H1 (cell line): ENCODE results near the gene MEX3D. TPM values are rescaled to one million over a fixed set of nuclear protein-coding genes. Genes with fewer than 3 reads are reported as not detected.
A peak's percentile ranks its signal among the peaks of the same experiment; 100 is the strongest.

ENCODE experiments used
- CTCF ChIA-PET: fragments of 300-600 bp; sonication (Branson Sonifier 250); formaldehyde crosslinking; loops from one replicate; lab custom pipeline; 2021; ENCODE audit not compliant: partially characterized antibody; lab: Charles Lee
- POLR2A ChIA-PET: fragments of 300-600 bp; sonication (Branson Sonifier 250); formaldehyde crosslinking; loops from one replicate; lab custom pipeline; 2021; ENCODE audit warnings: inconsistent platforms; ENCODE audit not compliant: partially characterized antibody; lab: Charles Lee
- DNase-seq, 2 experiments: peaks; one replicate each; pipeline versions ENCODE4 v3.0.0 to v3.0.0-alpha.2; 2010 to 2022; ENCODE audit warnings: low spot score in 2 of 2, low read depth in 1 of 2, mixed read lengths in 1 of 2
- FAIRE-seq: peaks from 2 replicates; lab custom pipeline; 2011; peaks lifted over from hg19 to GRCh38; lab: Jason Lieb, UNC
- H2AFZ ChIP-seq: 2 replicates; pipeline ENCODE4 v1.8.1; 2012; ENCODE audit warnings: low read length, inconsistent platforms
- H2AK5ac ChIP-seq: 2 replicates; pipeline ENCODE4 v1.6.1; 2013; ENCODE audit warnings: low read depth, low read length
- H2BK120ac ChIP-seq: replicated peaks from 2 replicates; pipeline ENCODE3; 2013; ENCODE audit warnings: low read depth, low read length, inconsistent platforms
- H2BK12ac ChIP-seq: 2 replicates; pipeline ENCODE4 v1.6.1; 2013; ENCODE audit warnings: low read depth, low read length
- H2BK15ac ChIP-seq: 2 replicates; pipeline ENCODE4 v1.6.1; 2013; ENCODE audit warnings: low read length
- H2BK20ac ChIP-seq: 2 replicates; pipeline ENCODE4 v1.6.1; 2013; ENCODE audit warnings: low read length
- H2BK5ac ChIP-seq: 2 replicates; pipeline ENCODE4 v1.6.1; 2013; ENCODE audit warnings: low read depth, low read length
- H3K14ac ChIP-seq: 2 replicates; pipeline ENCODE4 v1.6.1; 2013; ENCODE audit warnings: inconsistent platforms; ENCODE audit not compliant: insufficient read length
- H3K18ac ChIP-seq: 2 replicates; pipeline ENCODE4 v1.6.1; 2013; ENCODE audit warnings: low read length; ENCODE audit errors: extremely low read depth
- H3K23ac ChIP-seq: 2 replicates; pipeline ENCODE4 v1.6.1; 2013; ENCODE audit warnings: inconsistent platforms; ENCODE audit not compliant: insufficient read length
- H3K23me2 ChIP-seq: 2 replicates; pipeline ENCODE4 v1.6.1; 2013; ENCODE audit warnings: low read depth, low read length
- H3K27ac ChIP-seq: 2 replicates; pipeline ENCODE4 v1.6.1; 2011; ENCODE audit warnings: low read depth, low read length, inconsistent platforms
- H3K27me3 ChIP-seq, 4 experiments: replicated peaks in 1 of 4; 1 replicate in 1 of 4; 2 replicates in 3 of 4; pipeline versions ENCODE4 v1.6.1 to v1.8.1; 2011 to 2013; ENCODE audit warnings: low read length in 3 of 4, mild to moderate bottlenecking in 3 of 4, inconsistent platforms in 2 of 4, mixed read lengths in 2 of 4, moderate library complexity in 1 of 4; ENCODE audit not compliant: control insufficient read depth in 3 of 4, insufficient read depth in 3 of 4; ENCODE audit errors: extremely low read depth in 1 of 4
- H3K36me3 ChIP-seq, 4 experiments: 2 replicates each; pipeline versions ENCODE4 v1.6.1 to v1.8.1; 2011 to 2013; ENCODE audit warnings: mild to moderate bottlenecking in 4 of 4, low read length in 3 of 4, moderate library complexity in 2 of 4, control low read depth in 1 of 4, inconsistent platforms in 1 of 4; ENCODE audit not compliant: insufficient read depth in 4 of 4, control insufficient read depth in 2 of 4
- H3K4ac ChIP-seq: replicated peaks from 2 replicates; pipeline ENCODE3; 2013; ENCODE audit warnings: low read length, low read depth, mixed read lengths, inconsistent platforms; ENCODE audit not compliant: insufficient read length
- H3K4me1 ChIP-seq, 4 experiments: replicated peaks in 1 of 4; 1 replicate in 1 of 4; 2 replicates in 3 of 4; pipeline versions ENCODE4 v1.6.1 to v1.8.1; 2011 to 2013; ENCODE audit warnings: low read length in 3 of 4, inconsistent platforms in 2 of 4, mixed read lengths in 1 of 4; ENCODE audit not compliant: insufficient read depth in 4 of 4, control insufficient read depth in 3 of 4
- H3K4me2 ChIP-seq, 2 experiments: 2 replicates each; pipeline versions ENCODE4 v1.6.1 to v1.8.1; 2011 to 2013; ENCODE audit warnings: low read depth in 2 of 2, low read length in 2 of 2, control low read depth in 1 of 2, inconsistent platforms in 1 of 2, mild to moderate bottlenecking in 1 of 2; ENCODE audit not compliant: insufficient read depth in 1 of 2
- H3K4me3 ChIP-seq, 4 experiments: fragments of 200-600, 300-600 bp in 1 of 4; sonication (generic), shearing (Covaris generic), sonication (Bioruptor Twin) in 1 of 4; 2 replicates each; pipeline versions ENCODE4 v1.5.1 to v1.8.1; 2011 to 2016; ENCODE audit warnings: low read length in 4 of 4, low read depth in 3 of 4, control low read depth in 2 of 4, inconsistent platforms in 2 of 4, mild to moderate bottlenecking in 2 of 4, mixed read lengths in 1 of 4, moderate library complexity in 1 of 4; ENCODE audit not compliant: insufficient read depth in 2 of 4; ENCODE audit errors: extremely low read depth in 1 of 4
- H3K56ac ChIP-seq: replicated peaks from 2 replicates; pipeline ENCODE3; 2013; ENCODE audit warnings: low read depth, mild to moderate bottlenecking, mixed read lengths, low read length, inconsistent platforms; ENCODE audit not compliant: insufficient read length
- H3K79me1 ChIP-seq: 2 replicates; pipeline ENCODE4 v1.6.1; 2013; ENCODE audit warnings: low read depth, low read length, control low read depth
- H3K79me2 ChIP-seq, 2 experiments: 2 replicates each; pipeline versions ENCODE4 v1.6.1 to v1.8.1; 2012 to 2013; ENCODE audit warnings: low read length in 2 of 2, mild to moderate bottlenecking in 2 of 2, inconsistent platforms in 1 of 2; ENCODE audit not compliant: insufficient read depth in 2 of 2, control insufficient read depth in 1 of 2
- H3K9ac ChIP-seq, 4 experiments: replicated peaks in 1 of 4; 1 replicate in 1 of 4; 2 replicates in 3 of 4; pipeline versions ENCODE4 v1.6.1 to v1.8.1; 2011 to 2013; ENCODE audit warnings: low read depth in 3 of 4, low read length in 3 of 4, control low read depth in 2 of 4, mild to moderate bottlenecking in 2 of 4, moderate library complexity in 2 of 4, inconsistent platforms in 1 of 4; ENCODE audit errors: extremely low read depth in 1 of 4
- H3K9me3 ChIP-seq, 2 experiments: 2 replicates each; pipeline versions ENCODE4 v1.6.1 to v1.8.1; 2012 to 2013; ENCODE audit warnings: mild to moderate bottlenecking in 2 of 2, moderate library complexity in 2 of 2, control low read depth in 1 of 2, inconsistent platforms in 1 of 2, low read depth in 1 of 2, low read length in 1 of 2, mixed read lengths in 1 of 2; ENCODE audit not compliant: insufficient read depth in 2 of 2
- H4K20me1 ChIP-seq, 2 experiments: replicated peaks in 1 of 2; 2 replicates each; pipeline versions ENCODE3 to v1.8.1; 2011 to 2013; ENCODE audit warnings: inconsistent platforms in 2 of 2, low read length in 2 of 2, mild to moderate bottlenecking in 1 of 2; ENCODE audit not compliant: insufficient read depth in 2 of 2, control insufficient read depth in 1 of 2
- H4K5ac ChIP-seq: 2 replicates; pipeline ENCODE4 v1.6.1; 2013; ENCODE audit warnings: low read length, low read depth, mixed read lengths, inconsistent platforms; ENCODE audit not compliant: insufficient read length
- H4K8ac ChIP-seq: 2 replicates; pipeline ENCODE4 v1.8.0; 2013; ENCODE audit warnings: mild to moderate bottlenecking, moderate library complexity, low read length, inconsistent platforms; ENCODE audit not compliant: insufficient read depth; ENCODE audit errors: extremely low read depth
- H4K91ac ChIP-seq: replicated peaks from 2 replicates; pipeline ENCODE3; 2013; ENCODE audit warnings: low read length, mixed read lengths, inconsistent platforms; ENCODE audit not compliant: insufficient read length
- BRCA1 ChIP-seq: IDR thresholded peaks from 2 replicates; pipeline ENCODE4 v1.6.1; 2012; ENCODE audit warnings: low read depth, low read length, improper control_type of control experiment
- NANOG ChIP-seq: IDR thresholded peaks from 2 replicates; pipeline ENCODE4 v1.6.1; 2011; ENCODE audit warnings: low read length, low read depth, mild to moderate bottlenecking, inconsistent platforms; ENCODE audit not compliant: insufficient read depth, poor library complexity, severe bottlenecking
- RAD21 ChIP-seq, 2 experiments: IDR thresholded peaks in 1 of 2; conservative IDR thresholded peaks in 1 of 2; 2 replicates each; pipeline ENCODE4 v1.6.1; 2011; ENCODE audit warnings: low read depth in 2 of 2, low read length in 2 of 2, improper control_type of control experiment in 1 of 2, inconsistent platforms in 1 of 2, mild to moderate bottlenecking in 1 of 2, moderate library complexity in 1 of 2
- SIN3A ChIP-seq, 2 experiments: IDR thresholded peaks in 1 of 2; conservative IDR thresholded peaks in 1 of 2; 2 replicates each; pipeline ENCODE4 v1.6.1; 2011 to 2012; ENCODE audit warnings: low read length in 2 of 2, improper control_type of control experiment in 1 of 2, low read depth in 1 of 2, mild to moderate bottlenecking in 1 of 2
- WGBS, 2 experiments: shearing (Covaris generic) in 1 of 2; methylation state at CpG; one replicate each; pipeline versions ENCODE4 v1.1.6 to v1.1.7; 2013 to 2015; ENCODE audit warnings: low lambda C conversion rate in 2 of 2, mixed read lengths in 2 of 2, inconsistent platforms in 1 of 2, low coverage in 1 of 2, missing lambda C conversion rate in 1 of 2; ENCODE audit not compliant: insufficient replicate concordance in 2 of 2, insufficient coverage in 1 of 2, insufficient read length in 1 of 2; ENCODE audit errors: extremely low coverage in 1 of 2, missing lambda C conversion rate in 1 of 2; 5-methylcytosine and 5-hydroxymethylcytosine counted together
- polyA plus RNA-seq, 7 experiments: library from polyadenylated mRNA; depleted of rRNA in 3 of 7; stranded (reverse) in 5 of 7; unstranded in 2 of 7; fragments of >200 nt in 5 of 7; fragments of 200-250 nt in 2 of 7; gene quantifications; 1 replicate in 5 of 7; 2 replicates in 1 of 7; 4 replicates in 1 of 7; pipeline versions ENCODE4 v1.2.1 to v1.2.3, GENCODE V29; 2011 to 2013; ENCODE audit warnings: missing spikeins in 2 of 7, mixed read lengths in 2 of 7
- total RNA-seq: library from RNA; stranded (reverse); fragmentation: NEBNext Ultra II Directional; extraction: Animal tissue kit (Norgen Biotek cat#: 25700); gene quantifications from 2 replicates; pipeline ENCODE4 v1.2.1, GENCODE V29; 2021
- TF ChIP-seq, protein P1 (sequence below): IDR thresholded peaks from 2 replicates; pipeline ENCODE4 v1.6.1; 2011; ENCODE audit warnings: low read length, improper control_type of control experiment
- TF ChIP-seq, protein P2 (sequence below), 3 experiments: IDR thresholded peaks; 1 replicate in 2 of 3; 2 replicates in 1 of 3; pipeline versions ENCODE4 v1.5.1 to v1.6.1; 2011; ENCODE audit warnings: low read length in 3 of 3, mild to moderate bottlenecking in 3 of 3, inconsistent platforms in 2 of 3, low read depth in 1 of 3, moderate library complexity in 1 of 3; ENCODE audit not compliant: insufficient read depth in 1 of 3; ENCODE audit errors: control extremely low read depth in 1 of 3

The MEX3D gene
- total and polyA plus RNA-seq, 2 of the 8 experiments (the other 6 are each of a cell fraction or from before 2014, with no cell fraction given), result 20.8 to 78.8 TPM

DNA sequence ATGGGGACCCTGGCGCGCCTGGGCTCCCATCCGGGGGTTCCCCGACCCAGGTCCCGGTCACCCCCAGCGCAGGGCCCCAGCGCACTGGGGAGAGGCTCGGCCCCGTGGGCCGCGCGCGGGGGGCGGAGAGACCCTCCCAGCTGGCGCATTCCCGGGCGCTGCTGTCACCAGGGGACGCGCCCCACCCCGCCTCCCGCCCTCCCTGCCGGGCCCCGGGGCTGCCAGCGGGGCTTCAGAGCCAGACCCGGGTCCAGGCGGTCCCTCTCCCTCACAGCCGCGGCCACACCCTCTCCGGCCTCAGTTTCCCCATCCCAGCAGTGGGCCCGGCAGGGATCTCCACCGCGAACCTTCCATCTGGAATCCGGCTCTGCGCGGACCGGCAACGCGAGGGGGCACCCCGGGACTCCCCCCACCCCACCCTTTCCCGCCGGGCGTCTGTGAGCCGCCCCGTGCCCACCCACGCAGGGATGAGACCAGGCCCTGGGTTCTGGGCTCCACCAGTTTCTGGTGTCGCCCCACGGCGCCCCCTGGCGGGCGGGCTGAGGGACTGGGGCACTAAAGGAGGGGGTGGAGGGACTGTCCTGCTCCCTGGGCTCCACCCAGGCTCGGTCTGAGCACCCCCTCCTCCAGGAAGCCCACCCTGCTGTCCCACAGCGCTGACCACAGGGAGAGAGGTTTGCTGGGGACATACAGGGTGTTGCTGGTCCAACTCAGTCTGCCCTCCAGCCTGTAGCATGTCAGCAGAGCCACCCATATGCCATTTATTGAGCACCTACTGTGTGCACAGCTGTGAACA lies 54.4 kb downstream of the MEX3D start:
- 0 out of 2 replicates have a peak overlapping the region, but pooled peaks have one; percentile 51 for H4K8ac ChIP-seq
- no peak overlapping the region for H3K56ac ChIP-seq
- no peak overlapping the region for H3K18ac ChIP-seq
- ChIA-PET CTCF (interaction anchor here (1.0 to 2.2 kb wide), 3 partner anchors 31 to 40 kb away, joined by 3 to 6 read pairs (median 4); no protein-coding TSS in a partner anchor), POLR2A (interaction anchor here (0.5 to 1.6 kb wide), 2 partner anchors 28 to 232 kb away, joined by 3 read pairs; no protein-coding TSS in a partner anchor)
- FAIRE-seq, result no peak
- peaks cover 0 to 10% (median 6%) of the 10 kb centered on the region in 4 experiments; a peak in 5 of 7 replicates for H3K27me3 ChIP-seq
- H3K36me3 ChIP-seq, result no peaks in the 10 kb centered on the region
- peak in 1 of 2 experiments; percentile 82 for DNase-seq
- H3K23ac ChIP-seq, result no peak overlapping the region
- H3K4me1 ChIP-seq, result no peaks in the 10 kb centered on the region; a peak in 1 of 7 replicates
- no peak overlapping the region for H3K9ac ChIP-seq
- H2BK20ac ChIP-seq, result no peak overlapping the region
- no peak overlapping the region for H2BK120ac ChIP-seq
- peak overlapping the region; percentile 29; the same call in 1 of the 2 replicates for H2BK15ac ChIP-seq
- H3K14ac ChIP-seq, result no peak overlapping the region
- peaks cover 0 to 6% of the 10 kb centered on the region in 2 experiments for H4K20me1 ChIP-seq
- no peaks in the 10 kb centered on the region for H3K9me3 ChIP-seq
- no peak overlapping the region for H3K27ac ChIP-seq
- no peak overlapping the region for H3K4ac ChIP-seq
- H3K4me3 ChIP-seq, result peak overlapping the region in 2 of 4 experiments; percentile 8 to 55; a peak in 3 of 8 replicates
- no peak overlapping the region for H4K91ac ChIP-seq
- no peak overlapping the region for H2BK5ac ChIP-seq
- no peaks in the 10 kb centered on the region for H3K79me1 ChIP-seq
- H4K5ac ChIP-seq, result no peak overlapping the region
- no peak overlapping the region for H2BK12ac ChIP-seq
- no peak overlapping the region for H2AFZ ChIP-seq
- H3K79me2 ChIP-seq, result no peaks in the 10 kb centered on the region
- WGBS, 2 experiments, result 25% methylated on average over 26 of the region's 52 CpGs; no CpG with 5 or more reads in 1 of the 2 experiments
- H3K4me2 ChIP-seq, result peak overlapping the region in 1 of 2 experiments; percentile 60; a peak in 2 of 4 replicates
- H2AK5ac ChIP-seq, result no peak overlapping the region
- H3K23me2 ChIP-seq, result no peaks in the 10 kb centered on the region; the same call in 1 of the 2 replicates
- TF ChIP-seq, protein P1, sequence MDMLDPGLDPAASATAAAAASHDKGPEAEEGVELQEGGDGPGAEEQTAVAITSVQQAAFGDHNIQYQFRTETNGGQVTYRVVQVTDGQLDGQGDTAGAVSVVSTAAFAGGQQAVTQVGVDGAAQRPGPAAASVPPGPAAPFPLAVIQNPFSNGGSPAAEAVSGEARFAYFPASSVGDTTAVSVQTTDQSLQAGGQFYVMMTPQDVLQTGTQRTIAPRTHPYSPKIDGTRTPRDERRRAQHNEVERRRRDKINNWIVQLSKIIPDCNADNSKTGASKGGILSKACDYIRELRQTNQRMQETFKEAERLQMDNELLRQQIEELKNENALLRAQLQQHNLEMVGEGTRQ, result no peak
- TF ChIP-seq NANOG, result no peak
- no peak for TF ChIP-seq SIN3A (conservative IDR thresholded peaks at IDR 0.05 in 1 of 2, IDR thresholded peaks at IDR 0.05 in 1 of 2; ENCODE audit: low read depth in 1 of 2, low read length in 2 of 2)
- TF ChIP-seq, protein P2, sequence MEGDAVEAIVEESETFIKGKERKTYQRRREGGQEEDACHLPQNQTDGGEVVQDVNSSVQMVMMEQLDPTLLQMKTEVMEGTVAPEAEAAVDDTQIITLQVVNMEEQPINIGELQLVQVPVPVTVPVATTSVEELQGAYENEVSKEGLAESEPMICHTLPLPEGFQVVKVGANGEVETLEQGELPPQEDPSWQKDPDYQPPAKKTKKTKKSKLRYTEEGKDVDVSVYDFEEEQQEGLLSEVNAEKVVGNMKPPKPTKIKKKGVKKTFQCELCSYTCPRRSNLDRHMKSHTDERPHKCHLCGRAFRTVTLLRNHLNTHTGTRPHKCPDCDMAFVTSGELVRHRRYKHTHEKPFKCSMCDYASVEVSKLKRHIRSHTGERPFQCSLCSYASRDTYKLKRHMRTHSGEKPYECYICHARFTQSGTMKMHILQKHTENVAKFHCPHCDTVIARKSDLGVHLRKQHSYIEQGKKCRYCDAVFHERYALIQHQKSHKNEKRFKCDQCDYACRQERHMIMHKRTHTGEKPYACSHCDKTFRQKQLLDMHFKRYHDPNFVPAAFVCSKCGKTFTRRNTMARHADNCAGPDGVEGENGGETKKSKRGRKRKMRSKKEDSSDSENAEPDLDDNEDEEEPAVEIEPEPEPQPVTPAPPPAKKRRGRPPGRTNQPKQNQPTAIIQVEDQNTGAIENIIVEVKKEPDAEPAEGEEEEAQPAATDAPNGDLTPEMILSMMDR (IDR thresholded peaks at IDR 0.05; ENCODE audit: control extremely low read depth in 1 of 3, insufficient read depth in 1 of 3, low read depth in 1 of 3, low read length in 3 of 3), result peak; percentile 67 to 82 (median 71)
- TF ChIP-seq BRCA1, result no peak
- TF ChIP-seq RAD21 (IDR thresholded peaks at IDR 0.05 in 1 of 2, conservative IDR thresholded peaks at IDR 0.05 in 1 of 2; ENCODE audit: low read depth in 2 of 2, low read length in 2 of 2), result peak; percentile 19 to 52; a peak in 3 of 4 replicates
